Lower leg skin (tissue), 3 donors: ENCODE results near the gene PXYLP1.

ENCODE experiments used
- CTCF ChIP-seq, 3 donors: fragments of 450-650 bp; IDR thresholded peaks; one replicate each; pipeline ENCODE4 v1.5.1; 2016; ENCODE audit warnings: antibody characterized with exemption in 3 of 3, mild to moderate bottlenecking in 3 of 3, moderate library complexity in 2 of 3
- POLR2A ChIP-seq, 2 donors: fragments of 450-650 bp; IDR thresholded peaks; one replicate each; pipeline ENCODE4 v1.6.1; 2016 to 2017; ENCODE audit warnings: antibody characterized with exemption in 2 of 2, mild to moderate bottlenecking in 1 of 2, moderate library complexity in 1 of 2

- TF ChIP-seq CTCF (IDR thresholded peaks at IDR 0.05) (no peak), POLR2A (IDR thresholded peaks at IDR 0.05) (no peak)
Observed at GRCh38 chr3:141311170-141311495, 79.5 kb downstream of the PXYLP1 start.
